ENCODE results near the gene UBE2E2.

UBE2E2 gene

GRCh38 chr3:23288715-23289114, 85.6 kb downstream of the UBE2E2 start:
- H3K9ac ChIP-seq (ENCODE audit: low read length): no peak overlapping the region
- no peaks in the 10 kb centered on the region for H3K9me3 ChIP-seq (ENCODE audit: low read length)
- no peaks in the 10 kb centered on the region for H3K4me1 ChIP-seq (ENCODE audit: insufficient read depth, low read length)
- H3K27ac ChIP-seq (ENCODE audit: low read depth, low read length): no peak overlapping the region
- no peaks in the 10 kb centered on the region for H3K36me3 ChIP-seq (ENCODE audit: insufficient read depth, low read length)
- H3K4me3 ChIP-seq (ENCODE audit: low read depth in 1 of 2, low read length in 2 of 2): no peak overlapping the region
- H3K27me3 ChIP-seq (ENCODE audit: control insufficient read depth in 1 of 2, insufficient read depth in 2 of 2, low read length in 2 of 2): no peaks in the 10 kb centered on the region

- no peaks in the 10 kb centered on the region for H3K9me3 ChIP-seq (ENCODE audit: low read length)
- H3K36me3 ChIP-seq (ENCODE audit: insufficient read depth, low read length): no peaks in the 10 kb centered on the region
Observed at GRCh38 chr3:23292432-23292831, 89.3 kb downstream of the UBE2E2 start.

GRCh38 chr3:23294770-23295387, 91.8 kb downstream of the UBE2E2 start:
- Histone ChIP-seq H3K9ac (ENCODE audit: low read length) (no peak overlapping the region), H3K4me3 (ENCODE audit: low read depth in 1 of 2, low read length in 2 of 2) (no peak overlapping the region), H3K36me3 (ENCODE audit: insufficient read depth, low read length) (no peaks in the 10 kb centered on the region), H3K9me3 (ENCODE audit: low read length) (no peaks in the 10 kb centered on the region), H3K27me3 (ENCODE audit: control insufficient read depth in 1 of 2, insufficient read depth in 2 of 2, low read length in 2 of 2) (no peaks in the 10 kb centered on the region), H3K27ac (ENCODE audit: low read depth, low read length) (no peak overlapping the region), H3K4me1 (ENCODE audit: insufficient read depth, low read length) (no peaks in the 10 kb centered on the region)

More at GRCh38 chr3:23292432-23292831, 89.3 kb downstream of the UBE2E2 start:
- Histone ChIP-seq H3K4me3 (ENCODE audit: low read depth in 1 of 2, low read length in 2 of 2) (no peak overlapping the region), H3K4me1 (ENCODE audit: insufficient read depth, low read length) (no peaks in the 10 kb centered on the region), H3K27ac (ENCODE audit: low read depth, low read length) (no peak overlapping the region), H3K9ac (ENCODE audit: low read length) (no peak overlapping the region), H3K27me3 (ENCODE audit: control insufficient read depth in 1 of 2, insufficient read depth in 2 of 2, low read length in 2 of 2) (no peaks in the 10 kb centered on the region)

- Histone ChIP-seq H3K36me3 (ENCODE audit: insufficient read depth, low read length) (no peaks in the 10 kb centered on the region), H3K9me3 (ENCODE audit: low read length) (no peaks in the 10 kb centered on the region), H3K27me3 (ENCODE audit: control insufficient read depth in 1 of 2, insufficient read depth in 2 of 2, low read length in 2 of 2) (no peaks in the 10 kb centered on the region), H3K4me3 (ENCODE audit: low read depth in 1 of 2, low read length in 2 of 2) (no peak overlapping the region), H3K9ac (ENCODE audit: low read length) (no peak overlapping the region), H3K27ac (ENCODE audit: low read depth, low read length) (no peak overlapping the region), H3K4me1 (ENCODE audit: insufficient read depth, low read length) (peaks cover 15% of the 10 kb centered on the region)
Observed at GRCh38 chr3:23301819-23302218, 98.7 kb downstream of the UBE2E2 start.

GRCh38 chr3:23302271-23302670, 99.1 kb downstream of the UBE2E2 start:
- Histone ChIP-seq H3K27me3 (ENCODE audit: control insufficient read depth in 1 of 2, insufficient read depth in 2 of 2, low read length in 2 of 2) (no peaks in the 10 kb centered on the region), H3K4me1 (ENCODE audit: insufficient read depth, low read length) (peaks cover 15% of the 10 kb centered on the region), H3K9me3 (ENCODE audit: low read length) (no peaks in the 10 kb centered on the region)

GRCh38 chr3:23303601-23304217, 100.6 kb downstream of the UBE2E2 start:
- Histone ChIP-seq H3K4me3 (ENCODE audit: low read depth in 1 of 2, low read length in 2 of 2) (no peak overlapping the region), H3K36me3 (ENCODE audit: insufficient read depth, low read length) (no peaks in the 10 kb centered on the region), H3K9me3 (ENCODE audit: low read length) (no peaks in the 10 kb centered on the region), H3K27ac (ENCODE audit: low read depth, low read length) (no peak overlapping the region), H3K9ac (ENCODE audit: low read length) (no peak overlapping the region), H3K27me3 (ENCODE audit: control insufficient read depth in 1 of 2, insufficient read depth in 2 of 2, low read length in 2 of 2) (no peaks in the 10 kb centered on the region), H3K4me1 (ENCODE audit: insufficient read depth, low read length) (peaks cover 15% of the 10 kb centered on the region)

More at GRCh38 chr3:23302271-23302670, 99.1 kb downstream of the UBE2E2 start:
- H3K27ac ChIP-seq (ENCODE audit: low read depth, low read length): no peak overlapping the region
- H3K9ac ChIP-seq (ENCODE audit: low read length): no peak overlapping the region
- H3K36me3 ChIP-seq (ENCODE audit: insufficient read depth, low read length): no peaks in the 10 kb centered on the region
- H3K4me3 ChIP-seq (ENCODE audit: low read depth in 1 of 2, low read length in 2 of 2): no peak overlapping the region

- no peaks in the 10 kb centered on the region for H3K36me3 ChIP-seq (ENCODE audit: insufficient read depth, low read length)
- H3K9ac ChIP-seq (ENCODE audit: low read length): no peak overlapping the region
- H3K4me3 ChIP-seq (ENCODE audit: low read depth in 1 of 2, low read length in 2 of 2): no peak overlapping the region
- peaks cover 15% of the 10 kb centered on the region for H3K4me1 ChIP-seq (ENCODE audit: insufficient read depth, low read length)
- H3K9me3 ChIP-seq (ENCODE audit: low read length): no peaks in the 10 kb centered on the region
- H3K27me3 ChIP-seq (ENCODE audit: control insufficient read depth in 1 of 2, insufficient read depth in 2 of 2, low read length in 2 of 2): no peaks in the 10 kb centered on the region
- H3K27ac ChIP-seq (ENCODE audit: low read depth, low read length): no peak overlapping the region
Observed at GRCh38 chr3:23304424-23304823, 101.3 kb downstream of the UBE2E2 start.

GRCh38 chr3:23308986-23309625, 106.0 kb downstream of the UBE2E2 start:
- no peak overlapping the region for H3K27ac ChIP-seq (ENCODE audit: low read depth, low read length)
- no peaks in the 10 kb centered on the region for H3K27me3 ChIP-seq (ENCODE audit: control insufficient read depth in 1 of 2, insufficient read depth in 2 of 2, low read length in 2 of 2)
- H3K4me3 ChIP-seq (ENCODE audit: low read depth in 1 of 2, low read length in 2 of 2): no peak overlapping the region
- H3K9ac ChIP-seq (ENCODE audit: low read length): no peak overlapping the region
- peaks cover 5% of the 10 kb centered on the region for H3K4me1 ChIP-seq (ENCODE audit: insufficient read depth, low read length)
- no peaks in the 10 kb centered on the region for H3K9me3 ChIP-seq (ENCODE audit: low read length)
- no peaks in the 10 kb centered on the region for H3K36me3 ChIP-seq (ENCODE audit: insufficient read depth, low read length)

GRCh38 chr3:23312866-23313265, 109.7 kb downstream of the UBE2E2 start:
- Histone ChIP-seq H3K4me1 (ENCODE audit: insufficient read depth, low read length) (no peaks in the 10 kb centered on the region), H3K27me3 (ENCODE audit: control insufficient read depth in 1 of 2, insufficient read depth in 2 of 2, low read length in 2 of 2) (no peaks in the 10 kb centered on the region), H3K4me3 (ENCODE audit: low read depth in 1 of 2, low read length in 2 of 2) (no peak overlapping the region), H3K27ac (ENCODE audit: low read depth, low read length) (no peak overlapping the region), H3K9me3 (ENCODE audit: low read length) (no peaks in the 10 kb centered on the region), H3K36me3 (ENCODE audit: insufficient read depth, low read length) (no peaks in the 10 kb centered on the region), H3K9ac (ENCODE audit: low read length) (no peak overlapping the region)

- no peaks in the 10 kb centered on the region for H3K9me3 ChIP-seq (ENCODE audit: low read length)
- no peak overlapping the region for H3K4me3 ChIP-seq (ENCODE audit: low read depth in 1 of 2, low read length in 2 of 2)
- no peaks in the 10 kb centered on the region for H3K36me3 ChIP-seq (ENCODE audit: insufficient read depth, low read length)
- no peaks in the 10 kb centered on the region for H3K4me1 ChIP-seq (ENCODE audit: insufficient read depth, low read length)
- H3K9ac ChIP-seq (ENCODE audit: low read length): no peak overlapping the region
- no peaks in the 10 kb centered on the region for H3K27me3 ChIP-seq (ENCODE audit: control insufficient read depth in 1 of 2, insufficient read depth in 2 of 2, low read length in 2 of 2)
- H3K27ac ChIP-seq (ENCODE audit: low read depth, low read length): no peak overlapping the region
Observed at GRCh38 chr3:23314981-23315762, 112.0 kb downstream of the UBE2E2 start.

GRCh38 chr3:23316924-23317323, 113.8 kb downstream of the UBE2E2 start:
- Histone ChIP-seq H3K4me3 (ENCODE audit: low read depth in 1 of 2, low read length in 2 of 2) (no peak overlapping the region), H3K27me3 (ENCODE audit: control insufficient read depth in 1 of 2, insufficient read depth in 2 of 2, low read length in 2 of 2) (no peaks in the 10 kb centered on the region), H3K36me3 (ENCODE audit: insufficient read depth, low read length) (no peaks in the 10 kb centered on the region), H3K4me1 (ENCODE audit: insufficient read depth, low read length) (no peaks in the 10 kb centered on the region), H3K9me3 (ENCODE audit: low read length) (no peaks in the 10 kb centered on the region), H3K27ac (ENCODE audit: low read depth, low read length) (no peak overlapping the region), H3K9ac (ENCODE audit: low read length) (no peak overlapping the region)

All from muscle layer of colon (tissue), 2 donors.